Calu3 (cell line): Measurements from ENCODE around the gene ADAMTS9. TPM values are rescaled to one million over a fixed set of nuclear protein-coding genes. Genes with fewer than 3 reads are reported as not detected.

Experiments
- BruUV-seq: library from RNA; stranded (reverse); fragments of 400-500 nt; replicated peaks from 2 replicates; lab custom pipeline; 2021; lab: Mats Ljungman, UMichigan
- CTCF ChIA-PET: fragments of 300-600 bp; sonication (Branson Sonifier 250); formaldehyde crosslinking; loops from one replicate; lab custom pipeline; 2022; ENCODE audit warnings: antibody characterized with exemption; lab: Charles Lee
- DNase-seq: peaks from one replicate; pipeline ENCODE4 v3.0.0; 2022
- H3K27ac Mint-ChIP-seq: one replicate; pipeline ENCODE4 v1.8.0; 2022; ENCODE audit warnings: mixed read lengths; ENCODE audit not compliant: unreplicated experiment
- H3K27me3 Mint-ChIP-seq: one replicate; pipeline ENCODE4 v1.8.0; 2022; ENCODE audit warnings: mixed read lengths; ENCODE audit not compliant: unreplicated experiment
- H3K36me3 Mint-ChIP-seq: one replicate; pipeline ENCODE4 v1.8.0; 2022; ENCODE audit warnings: mild to moderate bottlenecking, moderate library complexity, mixed read lengths; ENCODE audit not compliant: insufficient read depth, unreplicated experiment
- H3K4me1 Mint-ChIP-seq: one replicate; pipeline ENCODE4 v1.8.0; 2022; ENCODE audit warnings: mild to moderate bottlenecking, low read depth, mixed read lengths; ENCODE audit not compliant: unreplicated experiment
- H3K4me3 Mint-ChIP-seq: one replicate; pipeline ENCODE4 v1.8.0; 2022; ENCODE audit warnings: mild to moderate bottlenecking, low read depth, moderate library complexity, mixed read lengths; ENCODE audit not compliant: unreplicated experiment
- H3K9me3 Mint-ChIP-seq: one replicate; pipeline ENCODE4 v1.8.0; 2022; ENCODE audit warnings: low read depth, mixed read lengths; ENCODE audit not compliant: unreplicated experiment
- intact Hi-C: fragments of 100-400 bp; cut with micrococcal nuclease; formaldehyde crosslinking; loops from one replicate; pipeline ENCODE4 v1.10.0; 2022; ENCODE audit not compliant: unreplicated experiment
- total RNA-seq: library from RNA; stranded (reverse); gene quantifications from 2 replicates; pipeline ENCODE4 v1.2.3, GENCODE V29; 2022
- TF ChIP-seq, protein P1 (sequence below): fragments of 200-600 bp; IDR thresholded peaks from one replicate; pipeline ENCODE4 v1.8.0; 2022; ENCODE audit warnings: antibody characterized with exemption; ENCODE audit not compliant: unreplicated experiment

Gene ADAMTS9
- total RNA-seq, 1 experiment from 2014 or later: 54.6 TPM

DNA sequence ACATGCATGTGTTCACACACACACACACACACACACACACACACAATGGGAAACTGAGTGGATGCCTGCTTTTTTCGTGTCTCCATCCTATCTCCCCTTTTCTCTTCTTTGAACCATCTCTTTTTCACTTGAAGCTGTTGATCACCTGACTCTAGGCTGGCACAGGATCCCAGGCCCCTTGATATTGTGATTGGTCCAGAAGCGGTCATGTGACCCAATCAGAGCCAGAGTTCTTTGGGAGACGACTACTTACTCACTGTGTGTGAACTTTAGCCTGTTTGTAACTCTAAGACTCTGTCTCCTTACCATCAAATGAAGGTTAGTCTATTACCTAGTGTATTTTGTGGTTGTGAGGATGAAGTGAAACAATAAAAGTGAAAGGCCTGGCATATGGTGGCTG, 172.9 kb downstream of the ADAMTS9 start:
- TF ChIP-seq, protein P1, sequence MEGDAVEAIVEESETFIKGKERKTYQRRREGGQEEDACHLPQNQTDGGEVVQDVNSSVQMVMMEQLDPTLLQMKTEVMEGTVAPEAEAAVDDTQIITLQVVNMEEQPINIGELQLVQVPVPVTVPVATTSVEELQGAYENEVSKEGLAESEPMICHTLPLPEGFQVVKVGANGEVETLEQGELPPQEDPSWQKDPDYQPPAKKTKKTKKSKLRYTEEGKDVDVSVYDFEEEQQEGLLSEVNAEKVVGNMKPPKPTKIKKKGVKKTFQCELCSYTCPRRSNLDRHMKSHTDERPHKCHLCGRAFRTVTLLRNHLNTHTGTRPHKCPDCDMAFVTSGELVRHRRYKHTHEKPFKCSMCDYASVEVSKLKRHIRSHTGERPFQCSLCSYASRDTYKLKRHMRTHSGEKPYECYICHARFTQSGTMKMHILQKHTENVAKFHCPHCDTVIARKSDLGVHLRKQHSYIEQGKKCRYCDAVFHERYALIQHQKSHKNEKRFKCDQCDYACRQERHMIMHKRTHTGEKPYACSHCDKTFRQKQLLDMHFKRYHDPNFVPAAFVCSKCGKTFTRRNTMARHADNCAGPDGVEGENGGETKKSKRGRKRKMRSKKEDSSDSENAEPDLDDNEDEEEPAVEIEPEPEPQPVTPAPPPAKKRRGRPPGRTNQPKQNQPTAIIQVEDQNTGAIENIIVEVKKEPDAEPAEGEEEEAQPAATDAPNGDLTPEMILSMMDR: no peak
- H3K36me3 Mint-ChIP-seq: peaks cover 4% of the 10 kb centered on the region
- BruUV-seq: no TSS peak
- no peak for DNase-seq
- intact Hi-C loops: no loop called here
- H3K4me1 Mint-ChIP-seq: no peaks in the 10 kb centered on the region
- H3K27me3 Mint-ChIP-seq: no peaks in the 10 kb centered on the region
- CTCF ChIA-PET: no interaction called here
- H3K4me3 Mint-ChIP-seq: no peak overlapping the region
- H3K9me3 Mint-ChIP-seq: no peaks in the 10 kb centered on the region
- no peak overlapping the region for H3K27ac Mint-ChIP-seq

DNA sequence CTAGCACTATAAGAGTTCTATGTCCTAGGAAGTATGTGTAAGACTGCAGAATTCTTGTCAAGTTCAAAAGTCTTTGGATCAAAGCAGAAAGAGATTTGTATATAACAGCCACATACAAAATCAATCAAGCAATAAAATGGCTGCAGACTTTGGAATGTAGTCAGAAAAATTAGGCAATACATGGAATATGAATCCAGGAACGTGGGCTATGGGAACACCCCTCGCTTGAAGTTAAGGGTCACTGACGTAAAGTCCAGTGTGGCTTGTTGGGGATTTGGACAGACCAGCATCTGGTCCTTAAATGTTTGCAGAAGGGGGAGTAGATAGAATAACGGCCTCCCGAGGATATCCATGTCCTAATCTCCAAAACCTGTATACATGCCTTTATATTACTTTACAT, 178.6 kb downstream of the ADAMTS9 start:
- CTCF ChIA-PET: no interaction called here
- TF ChIP-seq, protein P1: no peak
- no peaks in the 10 kb centered on the region for H3K36me3 Mint-ChIP-seq
- no peak for DNase-seq
- H3K9me3 Mint-ChIP-seq: no peaks in the 10 kb centered on the region
- intact Hi-C loops: no loop called here
- H3K4me3 Mint-ChIP-seq: no peak overlapping the region
- no peaks in the 10 kb centered on the region for H3K4me1 Mint-ChIP-seq
- H3K27ac Mint-ChIP-seq: no peak overlapping the region
- no TSS peak for BruUV-seq
- H3K27me3 Mint-ChIP-seq: no peaks in the 10 kb centered on the region

DNA sequence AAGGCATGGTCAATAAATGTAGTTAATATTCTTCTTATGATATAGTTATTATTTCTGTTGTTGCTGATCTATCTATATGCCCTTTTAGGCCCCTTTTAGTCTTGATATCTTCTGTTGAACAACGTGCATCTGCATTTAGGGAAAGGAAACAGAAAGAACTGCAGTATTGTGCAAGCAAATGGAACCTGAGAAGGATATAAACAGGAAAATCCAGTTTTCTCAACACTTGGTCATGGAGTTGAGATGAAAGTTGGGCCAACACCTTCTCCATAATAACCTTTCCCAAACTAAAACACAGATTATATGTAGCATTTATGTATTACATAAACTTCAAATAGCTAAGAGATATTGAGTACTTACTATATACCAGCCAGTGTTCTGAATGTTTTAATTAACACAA, 179.7 kb downstream of the ADAMTS9 start:
- Mint-ChIP-seq H3K36me3 (no peaks in the 10 kb centered on the region), H3K9me3 (no peaks in the 10 kb centered on the region), H3K4me1 (no peaks in the 10 kb centered on the region), H3K4me3 (no peak overlapping the region), H3K27ac (no peak overlapping the region), H3K27me3 (no peaks in the 10 kb centered on the region)
- DNase-seq: peak; percentile 8
- no TSS peak for BruUV-seq
- TF ChIP-seq, protein P1: no peak
- intact Hi-C loops: no loop called here
- CTCF ChIA-PET: interaction anchor here (0.5 kb wide), 1 partner anchor 165 kb away, joined by 4 read pairs; no protein-coding TSS in a partner anchor

DNA sequence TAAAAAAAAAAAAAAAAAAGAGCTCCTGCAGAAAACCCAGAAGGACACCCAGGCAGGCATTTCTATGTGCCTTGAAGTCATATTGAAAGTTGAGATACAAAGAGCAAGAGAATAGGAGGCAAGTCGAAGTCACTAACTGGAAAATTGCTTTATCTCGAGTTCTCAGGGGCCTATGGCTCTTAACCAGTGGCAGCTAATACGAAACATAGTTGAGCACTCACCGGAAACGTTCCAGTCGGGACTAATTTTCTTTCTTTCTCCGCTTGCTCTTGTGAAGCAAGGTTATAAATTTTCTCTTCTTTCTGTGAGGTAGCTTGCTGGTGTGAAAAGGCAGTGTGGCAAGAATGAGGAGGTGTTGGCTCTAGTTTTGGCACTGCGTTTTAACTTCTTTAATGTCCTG, 181.5 kb downstream of the ADAMTS9 start:
- H3K4me1 Mint-ChIP-seq: peaks cover 6% of the 10 kb centered on the region
- no peaks in the 10 kb centered on the region for H3K36me3 Mint-ChIP-seq
- TF ChIP-seq, protein P1: no peak
- H3K27ac Mint-ChIP-seq: no peak overlapping the region
- no peak for DNase-seq
- intact Hi-C loops: no loop called here
- no TSS peak for BruUV-seq
- H3K9me3 Mint-ChIP-seq: no peaks in the 10 kb centered on the region
- no peaks in the 10 kb centered on the region for H3K27me3 Mint-ChIP-seq
- CTCF ChIA-PET: interaction anchor here (0.6 kb wide), 1 partner anchor 175 kb away, joined by 3 read pairs; no protein-coding TSS in a partner anchor
- no peak overlapping the region for H3K4me3 Mint-ChIP-seq
